GM18951 (cell line): ENCODE results near the gene DEFB119.

Source experiments
- POLR2A ChIP-seq: IDR thresholded peaks from 4 replicates; pipeline ENCODE4 v1.6.1; 2011; ENCODE audit warnings: mild to moderate bottlenecking; ENCODE audit not compliant: insufficient read length, insufficient read depth; ENCODE audit errors: extremely low read depth
- in situ Hi-C: fragments of 300-500 bp; cut with MboI; formaldehyde crosslinking; loops from one replicate; pipeline ENCODE4 v1.12.0; 2022; ENCODE audit warnings: low sequenced_read_pairs, mixed read lengths, inconsistent platforms; ENCODE audit not compliant: unreplicated experiment

Gene DEFB119

GRCh38 chr20:31363295-31363694, 27.1 kb downstream of the DEFB119 start:
- no peak for TF ChIP-seq POLR2A
- in situ Hi-C loops = no loop called here

DNA sequence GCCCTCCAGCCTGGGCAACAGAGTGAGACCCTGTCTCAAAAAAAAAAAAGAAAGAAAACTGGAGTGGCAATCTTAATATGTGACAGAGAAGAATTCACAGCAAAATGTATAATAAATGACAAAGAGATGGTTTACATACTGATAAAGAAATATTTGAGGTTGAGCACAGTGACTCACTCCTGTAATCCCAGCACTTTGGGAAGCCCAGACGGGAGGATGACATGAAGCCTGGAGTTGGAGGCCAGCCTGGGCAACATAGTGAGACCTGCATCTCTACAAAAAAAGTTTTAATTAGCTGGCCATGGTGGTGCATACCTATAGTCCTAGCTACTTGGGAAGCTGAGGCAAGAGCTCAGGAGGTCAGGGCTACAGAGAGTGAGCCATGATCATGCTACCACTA, 34.4 kb downstream of the DEFB119 start:
- TF ChIP-seq POLR2A = no peak
- in situ Hi-C loops = no loop called here

- in situ Hi-C loops = no loop called here
- no peak for TF ChIP-seq POLR2A
Observed at GRCh38 chr20:31341470-31341869, 48.9 kb downstream of the DEFB119 start.

- in situ Hi-C loops = no loop called here
- no peak for TF ChIP-seq POLR2A
Observed at GRCh38 chr20:31330893-31331292, 59.5 kb downstream of the DEFB119 start.
